HepG2 (cell line): Measurements from ENCODE around the gene JMY. TPM values are rescaled to one million over a fixed set of nuclear protein-coding genes. Genes with fewer than 3 reads are reported as not detected.

Experiments used
- GFI1 ChIP-seq: sonication (generic); formaldehyde crosslinking; IDR thresholded peaks from 2 replicates; pipeline ENCODE4 v1.5.0; 2020; ENCODE audit warnings: missing genetic modification reagents, mild to moderate bottlenecking, borderline replicate concordance
- NFE2 ChIP-seq: sonication (generic); formaldehyde crosslinking; IDR thresholded peaks from 2 replicates; pipeline ENCODE4 v1.4.0; 2020; ENCODE audit warnings: missing genetic modification reagents
- POGZ ChIP-seq: sonication (generic); formaldehyde crosslinking; IDR thresholded peaks from 2 replicates; pipeline ENCODE4 v1.4.0; 2020; ENCODE audit warnings: mild to moderate bottlenecking, missing genetic modification reagents
- ZFP37 ChIP-seq: sonication (generic); formaldehyde crosslinking; IDR thresholded peaks from 2 replicates; pipeline ENCODE4 v1.4.0; 2020; ENCODE audit warnings: missing genetic modification reagents, borderline replicate concordance
- ZNF781 ChIP-seq: sonication (generic); formaldehyde crosslinking; IDR thresholded peaks from 2 replicates; pipeline ENCODE4 v1.5.1; 2020; ENCODE audit warnings: borderline replicate concordance, mild to moderate bottlenecking, missing genetic modification reagents; ENCODE audit errors: not compliant biosample characterization
- polyA plus RNA-seq, 8 experiments: library from polyadenylated mRNA; depleted of rRNA in 3 of 8; stranded (reverse) in 7 of 8; unstranded in 1 of 8; fragments of >200 nt; fragmentation: Illumina TruSeq in 4 of 8; extraction: Trizol in 4 of 8; gene quantifications; 2 replicates each; pipeline versions ENCODE4 v1.2.1 to v1.2.3, GENCODE V29; 2011 to 2016; ENCODE audit warnings: low read depth in 4 of 8, missing spikeins in 1 of 8, mixed read lengths in 1 of 8; ENCODE audit not compliant: insufficient read depth in 1 of 8
- total RNA-seq, 5 experiments: library from RNA; depleted of rRNA; stranded (reverse); fragments of >200 nt; fragmentation: Illumina TruSeq; extraction: Trizol; gene quantifications; 2 replicates each; pipeline ENCODE4 v1.2.3, GENCODE V29; 2016; ENCODE audit warnings: low read depth in 1 of 5
- TF ChIP-seq, protein P1 (sequence below): sonication (generic); formaldehyde crosslinking; IDR thresholded peaks from 2 replicates; pipeline ENCODE4 v1.5.0; 2020; ENCODE audit warnings: mild to moderate bottlenecking, missing genetic modification reagents, borderline replicate concordance
- TF ChIP-seq, protein P2 (sequence below): sonication (generic); formaldehyde crosslinking; IDR thresholded peaks from 2 replicates; pipeline ENCODE4 v1.8.1; 2023; ENCODE audit warnings: mild to moderate bottlenecking, moderate library complexity, missing genetic modification reagents
- TF ChIP-seq, protein P3 (sequence below): sonication (generic); formaldehyde crosslinking; IDR thresholded peaks from 2 replicates; pipeline ENCODE4 v1.8.1; 2023; ENCODE audit warnings: mild to moderate bottlenecking, inconsistent platforms, moderate library complexity, missing genetic modification reagents, borderline replicate concordance
- TF ChIP-seq, protein P4 (sequence below): sonication (generic); formaldehyde crosslinking; IDR thresholded peaks from 2 replicates; pipeline ENCODE4 v1.5.0; 2020; ENCODE audit warnings: mild to moderate bottlenecking, missing genetic modification reagents
- TF ChIP-seq, protein P5 (sequence below), 2 experiments: fragments of 450-650 bp in 1 of 2; sonication (generic) in 1 of 2; formaldehyde crosslinking; IDR thresholded peaks; 2 replicates each; pipeline versions ENCODE4 v1.5.0 to v1.8.0; 2020 to 2022; ENCODE audit warnings: mild to moderate bottlenecking in 1 of 2, missing genetic modification reagents in 1 of 2
- TF ChIP-seq, protein P6 (sequence below): sonication (generic); formaldehyde crosslinking; IDR thresholded peaks from 2 replicates; pipeline ENCODE4 v1.9.0; 2022; ENCODE audit warnings: low read depth, missing genetic modification reagents

Gene JMY
- total and polyA plus RNA-seq, 2 of the 13 experiments (the other 11 are each of a cell fraction or from before 2014, with no cell fraction given): 4.0 to 4.2 TPM

DNA sequence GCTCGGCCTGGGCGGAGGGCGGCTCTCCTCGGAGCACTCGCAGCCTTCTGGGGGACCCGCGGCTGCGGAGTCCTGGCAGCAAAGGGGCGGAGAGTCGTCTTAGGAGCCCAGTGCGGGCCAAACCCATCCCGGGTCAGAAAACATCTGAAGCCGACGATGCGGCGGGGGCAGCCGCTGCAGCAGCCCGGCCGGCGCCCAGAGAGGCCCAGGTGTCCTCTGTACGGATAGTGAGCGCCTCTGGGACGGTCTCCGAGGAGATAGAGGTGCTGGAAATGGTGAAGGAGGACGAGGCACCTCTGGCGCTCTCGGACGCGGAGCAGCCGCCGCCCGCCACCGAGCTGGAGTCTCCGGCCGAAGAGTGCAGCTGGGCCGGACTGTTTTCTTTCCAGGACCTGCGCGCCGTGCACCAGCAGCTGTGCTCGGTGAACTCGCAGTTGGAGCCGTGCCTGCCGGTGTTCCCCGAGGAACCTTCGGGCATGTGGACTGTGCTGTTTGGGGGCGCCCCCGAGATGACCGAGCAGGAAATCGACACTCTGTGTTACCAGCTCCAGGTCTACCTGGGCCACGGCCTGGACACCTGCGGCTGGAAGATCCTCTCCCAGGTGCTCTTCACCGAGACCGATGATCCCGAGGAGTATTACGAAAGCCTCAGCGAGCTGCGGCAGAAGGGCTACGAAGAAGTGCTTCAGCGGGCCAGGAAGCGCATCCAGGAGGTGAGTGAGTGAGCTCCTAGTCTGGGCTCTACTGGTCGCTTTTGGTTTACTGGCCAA is 1.2 kb downstream of the JMY start (continued):
- TF ChIP-seq, protein P1, sequence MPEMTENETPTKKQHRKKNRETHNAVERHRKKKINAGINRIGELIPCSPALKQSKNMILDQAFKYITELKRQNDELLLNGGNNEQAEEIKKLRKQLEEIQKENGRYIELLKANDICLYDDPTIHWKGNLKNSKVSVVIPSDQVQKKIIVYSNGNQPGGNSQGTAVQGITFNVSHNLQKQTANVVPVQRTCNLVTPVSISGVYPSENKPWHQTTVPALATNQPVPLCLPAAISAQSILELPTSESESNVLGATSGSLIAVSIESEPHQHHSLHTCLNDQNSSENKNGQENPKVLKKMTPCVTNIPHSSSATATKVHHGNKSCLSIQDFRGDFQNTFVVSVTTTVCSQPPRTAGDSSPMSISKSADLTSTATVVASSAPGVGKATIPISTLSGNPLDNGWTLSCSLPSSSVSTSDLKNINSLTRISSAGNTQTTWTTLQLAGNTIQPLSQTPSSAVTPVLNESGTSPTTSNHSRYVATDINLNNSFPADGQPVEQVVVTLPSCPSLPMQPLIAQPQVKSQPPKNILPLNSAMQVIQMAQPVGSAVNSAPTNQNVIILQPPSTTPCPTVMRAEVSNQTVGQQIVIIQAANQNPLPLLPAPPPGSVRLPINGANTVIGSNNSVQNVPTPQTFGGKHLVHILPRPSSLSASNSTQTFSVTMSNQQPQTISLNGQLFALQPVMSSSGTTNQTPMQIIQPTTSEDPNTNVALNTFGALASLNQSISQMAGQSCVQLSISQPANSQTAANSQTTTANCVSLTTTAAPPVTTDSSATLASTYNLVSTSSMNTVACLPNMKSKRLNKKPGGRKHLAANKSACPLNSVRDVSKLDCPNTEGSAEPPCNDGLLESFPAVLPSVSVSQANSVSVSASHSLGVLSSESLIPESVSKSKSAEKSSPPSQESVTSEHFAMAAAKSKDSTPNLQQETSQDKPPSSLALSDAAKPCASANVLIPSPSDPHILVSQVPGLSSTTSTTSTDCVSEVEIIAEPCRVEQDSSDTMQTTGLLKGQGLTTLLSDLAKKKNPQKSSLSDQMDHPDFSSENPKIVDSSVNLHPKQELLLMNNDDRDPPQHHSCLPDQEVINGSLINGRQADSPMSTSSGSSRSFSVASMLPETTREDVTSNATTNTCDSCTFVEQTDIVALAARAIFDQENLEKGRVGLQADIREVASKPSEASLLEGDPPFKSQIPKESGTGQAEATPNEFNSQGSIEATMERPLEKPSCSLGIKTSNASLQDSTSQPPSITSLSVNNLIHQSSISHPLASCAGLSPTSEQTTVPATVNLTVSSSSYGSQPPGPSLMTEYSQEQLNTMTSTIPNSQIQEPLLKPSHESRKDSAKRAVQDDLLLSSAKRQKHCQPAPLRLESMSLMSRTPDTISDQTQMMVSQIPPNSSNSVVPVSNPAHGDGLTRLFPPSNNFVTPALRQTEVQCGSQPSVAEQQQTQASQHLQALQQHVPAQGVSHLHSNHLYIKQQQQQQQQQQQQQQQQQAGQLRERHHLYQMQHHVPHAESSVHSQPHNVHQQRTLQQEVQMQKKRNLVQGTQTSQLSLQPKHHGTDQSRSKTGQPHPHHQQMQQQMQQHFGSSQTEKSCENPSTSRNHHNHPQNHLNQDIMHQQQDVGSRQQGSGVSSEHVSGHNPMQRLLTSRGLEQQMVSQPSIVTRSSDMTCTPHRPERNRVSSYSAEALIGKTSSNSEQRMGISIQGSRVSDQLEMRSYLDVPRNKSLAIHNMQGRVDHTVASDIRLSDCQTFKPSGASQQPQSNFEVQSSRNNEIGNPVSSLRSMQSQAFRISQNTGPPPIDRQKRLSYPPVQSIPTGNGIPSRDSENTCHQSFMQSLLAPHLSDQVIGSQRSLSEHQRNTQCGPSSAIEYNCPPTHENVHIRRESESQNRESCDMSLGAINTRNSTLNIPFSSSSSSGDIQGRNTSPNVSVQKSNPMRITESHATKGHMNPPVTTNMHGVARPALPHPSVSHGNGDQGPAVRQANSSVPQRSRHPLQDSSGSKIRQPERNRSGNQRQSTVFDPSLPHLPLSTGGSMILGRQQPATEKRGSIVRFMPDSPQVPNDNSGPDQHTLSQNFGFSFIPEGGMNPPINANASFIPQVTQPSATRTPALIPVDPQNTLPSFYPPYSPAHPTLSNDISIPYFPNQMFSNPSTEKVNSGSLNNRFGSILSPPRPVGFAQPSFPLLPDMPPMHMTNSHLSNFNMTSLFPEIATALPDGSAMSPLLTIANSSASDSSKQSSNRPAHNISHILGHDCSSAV: peak; percentile 76; the same call in 1 of the 2 replicates
- TF ChIP-seq, protein P2, sequence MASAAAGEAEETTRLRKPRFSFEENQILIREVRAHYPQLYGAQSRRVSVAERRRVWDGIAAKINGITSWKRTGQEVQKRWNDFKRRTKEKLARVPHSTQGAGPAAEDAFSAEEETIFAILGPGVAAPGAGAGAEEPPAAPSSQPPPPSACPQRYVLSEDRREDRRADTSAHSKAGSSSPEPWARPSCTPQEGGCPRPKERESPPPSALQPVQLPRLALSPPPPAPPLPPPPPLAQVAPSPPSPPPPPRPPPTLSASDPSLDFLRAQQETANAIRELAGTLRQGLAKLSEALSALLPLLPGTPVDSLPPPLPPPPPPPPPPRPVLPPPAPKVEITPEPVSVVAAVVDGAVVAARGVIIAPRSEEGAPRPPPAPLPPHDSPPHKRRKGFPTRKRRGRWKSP (CRISPR knock-in tag): no peak
- TF ChIP-seq, protein P3, sequence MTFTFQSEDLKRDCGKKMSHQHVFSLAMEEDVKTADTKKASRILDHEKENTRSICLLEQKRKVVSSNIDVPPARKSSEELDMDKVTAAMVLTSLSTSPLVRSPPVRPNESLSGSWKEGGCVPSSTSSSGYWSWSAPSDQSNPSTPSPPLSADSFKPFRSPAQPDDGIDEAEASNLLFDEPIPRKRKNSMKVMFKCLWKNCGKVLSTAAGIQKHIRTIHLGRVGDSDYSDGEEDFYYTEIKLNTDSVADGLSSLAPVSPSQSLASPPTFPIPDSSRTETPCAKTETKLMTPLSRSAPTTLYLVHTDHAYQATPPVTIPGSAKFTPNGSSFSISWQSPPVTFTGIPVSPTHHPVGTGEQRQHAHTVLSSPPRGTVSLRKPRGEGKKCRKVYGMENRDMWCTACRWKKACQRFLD (CRISPR knock-in tag): no peak
- TF ChIP-seq NFE2 (CRISPR knock-in tag) (no peak), POGZ (CRISPR knock-in tag) (no peak), GFI1 (CRISPR knock-in tag) (no peak), ZFP37 (no peak), ZNF781 (peak; percentile 45)
- TF ChIP-seq, protein P4, sequence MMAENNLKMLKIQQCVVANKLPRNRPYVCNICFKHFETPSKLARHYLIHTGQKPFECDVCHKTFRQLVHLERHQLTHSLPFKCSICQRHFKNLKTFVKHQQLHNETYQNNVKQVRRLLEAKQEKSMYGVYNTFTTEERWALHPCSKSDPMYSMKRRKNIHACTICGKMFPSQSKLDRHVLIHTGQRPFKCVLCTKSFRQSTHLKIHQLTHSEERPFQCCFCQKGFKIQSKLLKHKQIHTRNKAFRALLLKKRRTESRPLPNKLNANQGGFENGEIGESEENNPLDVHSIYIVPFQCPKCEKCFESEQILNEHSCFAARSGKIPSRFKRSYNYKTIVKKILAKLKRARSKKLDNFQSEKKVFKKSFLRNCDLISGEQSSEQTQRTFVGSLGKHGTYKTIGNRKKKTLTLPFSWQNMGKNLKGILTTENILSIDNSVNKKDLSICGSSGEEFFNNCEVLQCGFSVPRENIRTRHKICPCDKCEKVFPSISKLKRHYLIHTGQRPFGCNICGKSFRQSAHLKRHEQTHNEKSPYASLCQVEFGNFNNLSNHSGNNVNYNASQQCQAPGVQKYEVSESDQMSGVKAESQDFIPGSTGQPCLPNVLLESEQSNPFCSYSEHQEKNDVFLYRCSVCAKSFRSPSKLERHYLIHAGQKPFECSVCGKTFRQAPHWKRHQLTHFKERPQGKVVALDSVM: 0 out of 2 replicates have a peak, but pooled peaks have one; percentile 1
- TF ChIP-seq, protein P5, sequence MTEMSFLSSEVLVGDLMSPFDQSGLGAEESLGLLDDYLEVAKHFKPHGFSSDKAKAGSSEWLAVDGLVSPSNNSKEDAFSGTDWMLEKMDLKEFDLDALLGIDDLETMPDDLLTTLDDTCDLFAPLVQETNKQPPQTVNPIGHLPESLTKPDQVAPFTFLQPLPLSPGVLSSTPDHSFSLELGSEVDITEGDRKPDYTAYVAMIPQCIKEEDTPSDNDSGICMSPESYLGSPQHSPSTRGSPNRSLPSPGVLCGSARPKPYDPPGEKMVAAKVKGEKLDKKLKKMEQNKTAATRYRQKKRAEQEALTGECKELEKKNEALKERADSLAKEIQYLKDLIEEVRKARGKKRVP (CRISPR knock-in tag; IDR thresholded peaks at IDR 0.05): no peak
- TF ChIP-seq, protein P6, sequence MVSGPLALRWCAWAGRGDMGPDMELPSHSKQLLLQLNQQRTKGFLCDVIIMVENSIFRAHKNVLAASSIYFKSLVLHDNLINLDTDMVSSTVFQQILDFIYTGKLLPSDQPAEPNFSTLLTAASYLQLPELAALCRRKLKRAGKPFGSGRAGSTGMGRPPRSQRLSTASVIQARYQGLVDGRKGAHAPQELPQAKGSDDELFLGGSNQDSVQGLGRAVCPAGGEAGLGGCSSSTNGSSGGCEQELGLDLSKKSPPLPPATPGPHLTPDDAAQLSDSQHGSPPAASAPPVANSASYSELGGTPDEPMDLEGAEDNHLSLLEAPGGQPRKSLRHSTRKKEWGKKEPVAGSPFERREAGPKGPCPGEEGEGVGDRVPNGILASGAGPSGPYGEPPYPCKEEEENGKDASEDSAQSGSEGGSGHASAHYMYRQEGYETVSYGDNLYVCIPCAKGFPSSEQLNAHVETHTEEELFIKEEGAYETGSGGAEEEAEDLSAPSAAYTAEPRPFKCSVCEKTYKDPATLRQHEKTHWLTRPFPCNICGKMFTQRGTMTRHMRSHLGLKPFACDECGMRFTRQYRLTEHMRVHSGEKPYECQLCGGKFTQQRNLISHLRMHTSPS (CRISPR knock-in tag): no peak
